H9 (cell line): ENCODE measurements around the gene FGFR4. TPM values are rescaled to one million over a fixed set of nuclear protein-coding genes. Genes with fewer than 3 reads are reported as not detected.

Source experiments
- DNase-seq: peaks from one replicate; pipeline ENCODE4 v3.0.0-alpha.2; 2017
- H2AFZ ChIP-seq: one replicate; pipeline ENCODE4 v1.6.1; 2013; ENCODE audit warnings: mild to moderate bottlenecking, low read length, control low read depth, moderate library complexity
- H2AK5ac ChIP-seq: 2 replicates; pipeline ENCODE4 v1.6.1; 2013; ENCODE audit warnings: low read length, control low read depth, mixed read lengths; ENCODE audit not compliant: insufficient read length
- H2BK120ac ChIP-seq: one replicate; pipeline ENCODE4 v1.6.1; 2013; ENCODE audit warnings: low read depth, mild to moderate bottlenecking, low read length, control low read depth, inconsistent platforms; ENCODE audit not compliant: poor library complexity, severe bottlenecking
- H2BK12ac ChIP-seq: 2 replicates; pipeline ENCODE4 v1.6.1; 2013; ENCODE audit warnings: low read length, control low read depth, mixed read lengths, low read depth; ENCODE audit not compliant: insufficient read length
- H2BK15ac ChIP-seq: 2 replicates; pipeline ENCODE4 v1.6.1; 2013; ENCODE audit warnings: low read depth, low read length, control low read depth
- H2BK20ac ChIP-seq: one replicate; pipeline ENCODE4 v1.6.1; 2013; ENCODE audit warnings: low read depth, mild to moderate bottlenecking, low read length, control low read depth, inconsistent platforms; ENCODE audit not compliant: poor library complexity, severe bottlenecking
- H2BK5ac ChIP-seq: 2 replicates; pipeline ENCODE4 v1.6.1; 2013; ENCODE audit warnings: low read length, control low read depth, mixed read lengths; ENCODE audit not compliant: insufficient read length
- H3K14ac ChIP-seq: 2 replicates; pipeline ENCODE4 v1.6.1; 2013; ENCODE audit warnings: low read length, control low read depth; ENCODE audit not compliant: insufficient read depth
- H3K18ac ChIP-seq: 2 replicates; pipeline ENCODE4 v1.6.1; 2013; ENCODE audit warnings: low read depth, mild to moderate bottlenecking, mixed read lengths, low read length, control low read depth; ENCODE audit not compliant: insufficient read length
- H3K23ac ChIP-seq: 2 replicates; pipeline ENCODE4 v1.6.1; 2013; ENCODE audit warnings: low read length, control low read depth, mixed read lengths, low read depth; ENCODE audit not compliant: insufficient read length
- H3K23me2 ChIP-seq: 2 replicates; pipeline ENCODE4 v1.6.1; 2013; ENCODE audit warnings: low read depth, mild to moderate bottlenecking, mixed read lengths, low read length, control low read depth; ENCODE audit not compliant: insufficient read length, poor library complexity, severe bottlenecking
- H3K27ac ChIP-seq: 2 replicates; pipeline ENCODE4 v1.5.1; 2013; ENCODE audit warnings: low read length, control low read depth, mixed read lengths, low read depth; ENCODE audit not compliant: insufficient read length
- H3K27me3 ChIP-seq: 2 replicates; pipeline ENCODE4 v1.6.1; 2013; ENCODE audit warnings: low read length, control low read depth, inconsistent platforms; ENCODE audit not compliant: insufficient read depth
- H3K4ac ChIP-seq: 2 replicates; pipeline ENCODE4 v1.6.1; 2013; ENCODE audit warnings: low read depth, mild to moderate bottlenecking, control low read depth, inconsistent platforms, low read length, moderate library complexity
- H3K4me1 ChIP-seq: 2 replicates; pipeline ENCODE4 v1.6.1; 2013; ENCODE audit warnings: low read length, control low read depth, inconsistent platforms; ENCODE audit not compliant: insufficient read depth
- H3K4me2 ChIP-seq: 2 replicates; pipeline ENCODE4 v1.6.1; 2013; ENCODE audit warnings: low read length, control low read depth, mixed read lengths; ENCODE audit not compliant: insufficient read length, insufficient read depth
- H3K56ac ChIP-seq: 2 replicates; pipeline ENCODE4 v1.6.1; 2013; ENCODE audit warnings: low read depth, mild to moderate bottlenecking, mixed read lengths, low read length, control low read depth; ENCODE audit not compliant: insufficient read length
- H3K79me1 ChIP-seq: 2 replicates; pipeline ENCODE4 v1.6.1; 2013; ENCODE audit warnings: low read depth, mild to moderate bottlenecking, moderate library complexity, low read length, control low read depth, inconsistent platforms; ENCODE audit not compliant: insufficient read depth, poor library complexity, severe bottlenecking
- H3K79me2 ChIP-seq: 2 replicates; pipeline ENCODE4 v1.6.1; 2013; ENCODE audit warnings: low read length, control low read depth, inconsistent platforms; ENCODE audit not compliant: insufficient read depth
- H3K9ac ChIP-seq: 2 replicates; pipeline ENCODE4 v1.6.1; 2013; ENCODE audit warnings: low read length, control low read depth, mixed read lengths; ENCODE audit not compliant: insufficient read length; ENCODE audit errors: extremely low read depth
- H3K9me3 ChIP-seq: one replicate; pipeline ENCODE4 v1.6.1; 2013; ENCODE audit warnings: low read depth, low read length, inconsistent platforms; ENCODE audit not compliant: control insufficient read depth
- H3T11ph ChIP-seq: one replicate; pipeline ENCODE4 v1.6.1; 2013; ENCODE audit warnings: mild to moderate bottlenecking, low read length, control low read depth, inconsistent platforms
- H4K20me1 ChIP-seq: one replicate; pipeline ENCODE4 v1.6.1; 2013; ENCODE audit not compliant: control insufficient read depth, insufficient read length, insufficient read depth
- H4K5ac ChIP-seq: 2 replicates; pipeline ENCODE4 v1.6.1; 2013; ENCODE audit warnings: low read depth, mild to moderate bottlenecking, mixed read lengths, low read length, control low read depth; ENCODE audit not compliant: insufficient read length
- H4K8ac ChIP-seq: replicated peaks from 2 replicates; pipeline ENCODE4 v1.6.1; 2013; ENCODE audit warnings: low read length, control low read depth, mixed read lengths, low read depth; ENCODE audit not compliant: insufficient read length
- H4K91ac ChIP-seq: 2 replicates; pipeline ENCODE4 v1.6.1; 2013; ENCODE audit warnings: low read depth, mild to moderate bottlenecking, moderate library complexity, mixed read lengths, low read length, control low read depth; ENCODE audit not compliant: insufficient read length
- H3K27ac Mint-ChIP-seq, 3 experiments: 2 replicates in 2 of 3; 3 replicates in 1 of 3; pipeline ENCODE4 v1.8.0; 2020 to 2021; ENCODE audit warnings: mixed read lengths in 3 of 3, mild to moderate bottlenecking in 1 of 3, moderate library complexity in 1 of 3
- H3K27me3 Mint-ChIP-seq: 2 replicates; pipeline ENCODE4 v1.8.0; 2021; ENCODE audit warnings: low read depth, mild to moderate bottlenecking, moderate library complexity, mixed read lengths
- H3K36me3 Mint-ChIP-seq, 3 experiments: 2 replicates in 2 of 3; 3 replicates in 1 of 3; pipeline ENCODE4 v1.8.0; 2020 to 2021; ENCODE audit warnings: low read depth in 3 of 3, mixed read lengths in 3 of 3; ENCODE audit not compliant: insufficient read depth in 1 of 3
- H3K4me1 Mint-ChIP-seq, 2 experiments: 2 replicates each; pipeline ENCODE4 v1.8.0; 2020; ENCODE audit warnings: mixed read lengths in 2 of 2
- H3K4me3 Mint-ChIP-seq, 2 experiments: 2 replicates in 1 of 2; 3 replicates in 1 of 2; pipeline ENCODE4 v1.8.0; 2020 to 2021; ENCODE audit warnings: mild to moderate bottlenecking in 2 of 2, mixed read lengths in 2 of 2, moderate library complexity in 1 of 2
- H3K9me3 Mint-ChIP-seq, 2 experiments: 2 replicates in 1 of 2; 3 replicates in 1 of 2; pipeline ENCODE4 v1.8.0; 2020; ENCODE audit warnings: mild to moderate bottlenecking in 2 of 2, mixed read lengths in 2 of 2, moderate library complexity in 1 of 2
- WGBS: extraction: QIAGEN DNeasy Blood & Tissue Kit; methylation state at CpG from one replicate; pipeline ENCODE4 v1.1.7; 2013; ENCODE audit warnings: missing lambda C conversion rate, low lambda C conversion rate, mixed read lengths; ENCODE audit not compliant: insufficient read length; ENCODE audit errors: extremely low coverage; 5-methylcytosine and 5-hydroxymethylcytosine counted together
- total RNA-seq: library from RNA; stranded (reverse); gene quantifications from 2 replicates; pipeline ENCODE4 v1.2.1, GENCODE V29; 2021
- TF ChIP-seq, protein P1 (sequence below): fragments of 200-600 bp; sonication (generic); conservative IDR thresholded peaks from 3 replicates; pipeline ENCODE4 v1.8.0; 2021; ENCODE audit warnings: antibody characterized with exemption, mild to moderate bottlenecking

The FGFR4 gene
- total RNA-seq, 1 experiment from 2014 or later = 52.8 TPM

DNA sequence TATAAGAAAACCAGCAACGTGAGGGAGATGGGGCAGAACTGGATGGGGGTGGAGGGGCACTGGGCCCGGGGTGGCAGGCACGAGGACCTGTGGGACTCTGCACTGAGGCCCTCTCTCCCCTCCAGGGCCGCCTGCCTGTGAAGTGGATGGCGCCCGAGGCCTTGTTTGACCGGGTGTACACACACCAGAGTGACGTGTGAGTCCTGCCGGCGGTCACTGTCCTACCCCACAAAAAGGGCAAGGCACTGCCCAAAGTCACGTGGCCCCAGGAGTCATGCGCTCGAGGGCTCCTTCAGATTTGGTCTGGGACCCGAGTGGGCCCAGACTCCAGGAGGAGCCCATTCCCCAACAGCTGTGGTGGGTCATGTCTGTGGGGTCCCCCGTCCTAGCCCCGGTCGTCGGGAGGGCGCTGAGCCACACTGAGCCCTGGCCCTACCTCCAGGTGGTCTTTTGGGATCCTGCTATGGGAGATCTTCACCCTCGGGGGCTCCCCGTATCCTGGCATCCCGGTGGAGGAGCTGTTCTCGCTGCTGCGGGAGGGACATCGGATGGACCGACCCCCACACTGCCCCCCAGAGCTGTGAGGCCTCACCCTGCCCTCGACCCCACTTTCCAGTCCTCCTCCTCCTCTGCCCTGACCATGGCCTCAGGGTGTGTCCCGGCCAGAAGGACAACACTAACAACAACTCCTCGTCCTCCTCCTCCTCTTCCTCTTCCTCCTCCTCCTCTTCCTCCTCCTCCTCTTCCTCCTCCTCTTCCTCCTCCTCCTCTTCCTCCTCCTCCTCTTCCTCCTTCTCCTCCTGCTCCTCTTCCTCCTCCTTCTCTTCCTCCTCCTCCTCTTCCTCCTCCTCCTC, 9.7 kb downstream of the FGFR4 start:
- H2BK5ac ChIP-seq = no peak overlapping the region
- H4K91ac ChIP-seq = no peak overlapping the region
- H4K8ac ChIP-seq = no peak overlapping the region
- no peak overlapping the region for H2AK5ac ChIP-seq
- H3K23ac ChIP-seq = no peak overlapping the region
- Mint-ChIP-seq H3K4me1 (peaks cover 16 to 30% of the 10 kb centered on the region in 2 experiments), H3K4me3 (no peak overlapping the region), H3K27me3 (no peaks in the 10 kb centered on the region), H3K36me3 (peaks cover 14 to 49% (median 36%) of the 10 kb centered on the region in 3 experiments; a peak in 6 of 7 replicates), H3K27ac (no peak overlapping the region), H3K9me3 (no peaks in the 10 kb centered on the region)
- TF ChIP-seq, protein P1, sequence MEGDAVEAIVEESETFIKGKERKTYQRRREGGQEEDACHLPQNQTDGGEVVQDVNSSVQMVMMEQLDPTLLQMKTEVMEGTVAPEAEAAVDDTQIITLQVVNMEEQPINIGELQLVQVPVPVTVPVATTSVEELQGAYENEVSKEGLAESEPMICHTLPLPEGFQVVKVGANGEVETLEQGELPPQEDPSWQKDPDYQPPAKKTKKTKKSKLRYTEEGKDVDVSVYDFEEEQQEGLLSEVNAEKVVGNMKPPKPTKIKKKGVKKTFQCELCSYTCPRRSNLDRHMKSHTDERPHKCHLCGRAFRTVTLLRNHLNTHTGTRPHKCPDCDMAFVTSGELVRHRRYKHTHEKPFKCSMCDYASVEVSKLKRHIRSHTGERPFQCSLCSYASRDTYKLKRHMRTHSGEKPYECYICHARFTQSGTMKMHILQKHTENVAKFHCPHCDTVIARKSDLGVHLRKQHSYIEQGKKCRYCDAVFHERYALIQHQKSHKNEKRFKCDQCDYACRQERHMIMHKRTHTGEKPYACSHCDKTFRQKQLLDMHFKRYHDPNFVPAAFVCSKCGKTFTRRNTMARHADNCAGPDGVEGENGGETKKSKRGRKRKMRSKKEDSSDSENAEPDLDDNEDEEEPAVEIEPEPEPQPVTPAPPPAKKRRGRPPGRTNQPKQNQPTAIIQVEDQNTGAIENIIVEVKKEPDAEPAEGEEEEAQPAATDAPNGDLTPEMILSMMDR = no peak
- no peak overlapping the region for H2BK12ac ChIP-seq
- no peak for DNase-seq
- no peak overlapping the region for H4K5ac ChIP-seq
- H3K27ac ChIP-seq = no peak overlapping the region
- H2AFZ ChIP-seq = no peak overlapping the region
- no peaks in the 10 kb centered on the region for H3K23me2 ChIP-seq
- no peak overlapping the region for H3K4ac ChIP-seq
- H3K18ac ChIP-seq = no peak overlapping the region
- no peak overlapping the region for H3K14ac ChIP-seq
- no peak overlapping the region for H3K9ac ChIP-seq
- no peaks in the 10 kb centered on the region for H4K20me1 ChIP-seq
- H3K27me3 ChIP-seq = no peaks in the 10 kb centered on the region
- H3T11ph ChIP-seq = no peak overlapping the region
- H3K4me2 ChIP-seq = no peak overlapping the region
- no peak overlapping the region for H2BK15ac ChIP-seq
- H2BK20ac ChIP-seq = no peak overlapping the region
- no CpG with 5 or more reads among the region's 29 CpGs for WGBS
- H3K79me2 ChIP-seq = no peaks in the 10 kb centered on the region
- no peak overlapping the region for H2BK120ac ChIP-seq
- peaks cover 5% of the 10 kb centered on the region; the same call in 1 of the 2 replicates for H3K4me1 ChIP-seq
- no peak overlapping the region for H3K56ac ChIP-seq
- H3K79me1 ChIP-seq = no peaks in the 10 kb centered on the region
- no peaks in the 10 kb centered on the region for H3K9me3 ChIP-seq
